BJ (cell line): ENCODE results near the gene PHKA2. TPM values are rescaled to one million over a fixed set of nuclear protein-coding genes. Genes with fewer than 3 reads are reported as not detected.

Source experiments
- CTCF ChIA-PET: fragments of 350-600 bp; formaldehyde crosslinking; extraction: SDS; loops from one replicate; lab custom pipeline; 2021; ENCODE audit warnings: antibody characterized with exemption, inconsistent platforms; lab: Yijun Ruan, JAX
- POLR2A ChIA-PET: fragments of 300-600 bp; sonication (Branson Sonifier 250); formaldehyde crosslinking; extraction: SDS; loops from one replicate; lab custom pipeline; 2021; ENCODE audit warnings: antibody characterized with exemption; lab: Charles Lee
- DNase-seq: peaks from one replicate; pipeline ENCODE4 v3.0.0-alpha.2; 2011; ENCODE audit warnings: low read depth
- H3K27me3 ChIP-seq: 2 replicates; pipeline ENCODE4 v1.6.0; 2011; ENCODE audit warnings: low read length; ENCODE audit not compliant: control insufficient read depth, insufficient read depth
- H3K36me3 ChIP-seq: 2 replicates; pipeline ENCODE4 v1.5.1; 2011; ENCODE audit warnings: low read length; ENCODE audit not compliant: control insufficient read depth, insufficient read depth
- H3K4me3 ChIP-seq: 2 replicates; pipeline ENCODE4 v1.5.1; 2011; ENCODE audit warnings: low read depth, mild to moderate bottlenecking, control low read depth, low read length
- CTCF ChIP-seq: IDR thresholded peaks from 2 replicates; pipeline ENCODE4 v1.5.1; 2011; ENCODE audit warnings: low read depth, mild to moderate bottlenecking, control low read depth, inconsistent platforms, low read length, moderate library complexity; ENCODE audit not compliant: insufficient read depth
- polyA minus RNA-seq: library from RNA; depleted of rRNA, polyadenylated mRNA; stranded (reverse); fragments of >200 nt; gene quantifications from 2 replicates; pipeline ENCODE4 v1.2.3, GENCODE V29; 2011; rRNA and poly(A)+ RNA removed
- polyA plus RNA-seq: library from polyadenylated mRNA; depleted of rRNA; stranded (reverse); fragments of >200 nt; gene quantifications from 2 replicates; pipeline ENCODE4 v1.2.3, GENCODE V29; 2011; rRNA removed

The PHKA2 gene, protein sequence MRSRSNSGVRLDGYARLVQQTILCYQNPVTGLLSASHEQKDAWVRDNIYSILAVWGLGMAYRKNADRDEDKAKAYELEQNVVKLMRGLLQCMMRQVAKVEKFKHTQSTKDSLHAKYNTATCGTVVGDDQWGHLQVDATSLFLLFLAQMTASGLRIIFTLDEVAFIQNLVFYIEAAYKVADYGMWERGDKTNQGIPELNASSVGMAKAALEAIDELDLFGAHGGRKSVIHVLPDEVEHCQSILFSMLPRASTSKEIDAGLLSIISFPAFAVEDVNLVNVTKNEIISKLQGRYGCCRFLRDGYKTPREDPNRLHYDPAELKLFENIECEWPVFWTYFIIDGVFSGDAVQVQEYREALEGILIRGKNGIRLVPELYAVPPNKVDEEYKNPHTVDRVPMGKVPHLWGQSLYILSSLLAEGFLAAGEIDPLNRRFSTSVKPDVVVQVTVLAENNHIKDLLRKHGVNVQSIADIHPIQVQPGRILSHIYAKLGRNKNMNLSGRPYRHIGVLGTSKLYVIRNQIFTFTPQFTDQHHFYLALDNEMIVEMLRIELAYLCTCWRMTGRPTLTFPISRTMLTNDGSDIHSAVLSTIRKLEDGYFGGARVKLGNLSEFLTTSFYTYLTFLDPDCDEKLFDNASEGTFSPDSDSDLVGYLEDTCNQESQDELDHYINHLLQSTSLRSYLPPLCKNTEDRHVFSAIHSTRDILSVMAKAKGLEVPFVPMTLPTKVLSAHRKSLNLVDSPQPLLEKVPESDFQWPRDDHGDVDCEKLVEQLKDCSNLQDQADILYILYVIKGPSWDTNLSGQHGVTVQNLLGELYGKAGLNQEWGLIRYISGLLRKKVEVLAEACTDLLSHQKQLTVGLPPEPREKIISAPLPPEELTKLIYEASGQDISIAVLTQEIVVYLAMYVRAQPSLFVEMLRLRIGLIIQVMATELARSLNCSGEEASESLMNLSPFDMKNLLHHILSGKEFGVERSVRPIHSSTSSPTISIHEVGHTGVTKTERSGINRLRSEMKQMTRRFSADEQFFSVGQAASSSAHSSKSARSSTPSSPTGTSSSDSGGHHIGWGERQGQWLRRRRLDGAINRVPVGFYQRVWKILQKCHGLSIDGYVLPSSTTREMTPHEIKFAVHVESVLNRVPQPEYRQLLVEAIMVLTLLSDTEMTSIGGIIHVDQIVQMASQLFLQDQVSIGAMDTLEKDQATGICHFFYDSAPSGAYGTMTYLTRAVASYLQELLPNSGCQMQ
- polyA plus RNA-seq (15.6 and 23.1 TPM in 2 replicates), polyA minus RNA-seq (22.5 and 26.2 TPM in 2 replicates)

DNA sequence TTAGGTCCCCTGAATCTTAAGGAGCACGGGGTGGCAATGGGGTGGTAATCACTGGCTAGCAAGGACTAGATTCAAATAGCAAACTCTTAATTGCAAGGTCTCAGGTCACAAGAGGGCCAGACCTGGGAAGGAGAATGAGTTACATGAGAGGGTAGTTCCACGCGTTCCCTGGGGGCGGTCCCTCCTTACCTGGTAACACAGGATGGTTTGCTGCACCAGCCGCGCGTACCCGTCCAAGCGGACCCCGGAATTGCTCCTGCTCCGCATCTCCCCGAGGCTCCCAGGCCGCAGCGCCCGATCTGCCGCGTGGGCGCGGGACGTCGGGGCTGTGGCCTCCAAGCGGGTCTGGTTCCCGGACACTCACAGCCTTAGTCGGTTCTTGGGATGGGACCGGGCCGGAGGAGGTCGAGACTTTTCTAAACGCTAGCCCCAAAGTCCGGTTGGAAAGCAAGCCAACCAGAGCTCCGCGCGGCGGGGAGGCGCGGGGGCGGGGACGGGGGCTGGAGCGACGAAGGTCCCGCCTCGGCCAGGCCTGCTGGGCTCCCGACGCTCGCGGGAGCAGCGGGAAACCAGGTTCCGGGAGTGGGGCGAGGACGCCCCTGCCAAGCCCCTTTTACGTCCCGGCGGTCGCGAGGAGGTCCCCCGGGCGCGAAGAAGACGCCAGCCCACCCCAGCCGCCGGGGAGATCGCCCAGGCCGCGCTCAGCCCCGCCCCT, at the start of gene PHKA2:
PHKA2 (minus strand) TSS at position 449 of the 715 bp plus-strand sequence; CDS start at position 267, 182 bp downstream.
- TF ChIP-seq CTCF: no peak
- ChIA-PET POLR2A (no interaction called here), CTCF (no interaction called here)

GRCh38 chrX:19030805-19031204, 46.9 kb upstream of the PHKA2 start:
- TF ChIP-seq CTCF: no peak
- Histone ChIP-seq H3K4me3 (no peak overlapping the region), H3K36me3 (no peaks in the 10 kb centered on the region), H3K27me3 (no peaks in the 10 kb centered on the region)
- ChIA-PET CTCF (no interaction called here), POLR2A (no interaction called here)
- DNase-seq: no peak

More for the DNA sequence above, at the start of gene PHKA2:
- DNase-seq: no peak
- peak within 1 kb of the TSS; percentile 67 for H3K4me3 ChIP-seq
- H3K36me3 ChIP-seq: no peaks in the 10 kb centered on the region
- no peaks in the 10 kb centered on the region for H3K27me3 ChIP-seq

- Histone ChIP-seq H3K4me3 (no peak overlapping the region), H3K27me3 (no peaks in the 10 kb centered on the region), H3K36me3 (no peaks in the 10 kb centered on the region)
- ChIA-PET CTCF (interaction anchor here (0.6 to 2.0 kb wide), 2 partner anchors 11 to 706 kb away, joined by 5 to 7 read pairs; no protein-coding TSS in a partner anchor), POLR2A (no interaction called here)
- DNase-seq: no peak
- no peak for TF ChIP-seq CTCF
Observed at GRCh38 chrX:19028560-19028959, 44.6 kb upstream of the PHKA2 start.

- no peak for DNase-seq
- no peaks in the 10 kb centered on the region for H3K27me3 ChIP-seq
- no peak for TF ChIP-seq CTCF
- POLR2A ChIA-PET: no interaction called here
- H3K4me3 ChIP-seq: no peak overlapping the region
- H3K36me3 ChIP-seq: no peaks in the 10 kb centered on the region
- CTCF ChIA-PET: no interaction called here
Observed at GRCh38 chrX:19024366-19024765, 40.5 kb upstream of the PHKA2 start.
